Measurements from ENCODE around the gene OCSTAMP.

DNA sequence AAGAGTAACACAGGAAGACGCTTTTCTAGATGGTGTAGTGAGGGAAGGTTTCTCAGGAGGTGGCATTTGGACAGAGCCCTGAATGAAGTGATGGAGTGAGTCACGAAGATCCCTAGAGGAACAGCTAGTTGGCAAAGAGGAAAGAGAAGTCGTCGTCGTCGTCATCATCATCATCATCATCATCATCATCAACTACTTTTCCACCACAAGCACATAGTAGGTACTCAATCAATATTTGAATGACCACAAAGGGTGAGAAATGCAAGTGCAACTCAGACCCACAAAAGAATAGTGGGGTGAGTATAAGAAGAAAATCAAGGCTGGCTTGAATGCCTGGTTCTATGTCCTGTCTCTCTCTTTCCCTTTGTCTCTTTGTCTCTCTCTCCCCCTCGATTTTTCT, 28.3 kb upstream of the OCSTAMP start:
- TF ChIP-seq POLR2A (IDR thresholded peaks at IDR 0.05; ENCODE audit: low read depth) (no peak), CTCF (IDR thresholded peaks at IDR 0.05) (no peak)

Data from esophagus muscularis mucosa (tissue), 3 donors.